HepG2 (cell line): Measurements from ENCODE around the gene PLEKHA8. TPM values are rescaled to one million over a fixed set of nuclear protein-coding genes. Genes with fewer than 3 reads are reported as not detected.

Source experiments
- ARID3A ChIP-seq: IDR thresholded peaks from 2 replicates; pipeline ENCODE4 v1.6.1; 2012; ENCODE audit warnings: low read depth, low read length, improper control_type of control experiment
- ETV6 ChIP-seq: sonication (generic); formaldehyde crosslinking; conservative IDR thresholded peaks from 2 replicates; pipeline ENCODE4 v1.4.0; 2020; ENCODE audit warnings: missing genetic modification reagents
- GABPB1 ChIP-seq: IDR thresholded peaks from 2 replicates; pipeline ENCODE4 v1.6.1; 2016; ENCODE audit warnings: mild to moderate bottlenecking, missing genetic modification reagents, moderate library complexity, missing compliant biosample characterization
- HBP1 ChIP-seq: IDR thresholded peaks from 2 replicates; pipeline ENCODE4 v1.6.1; 2016; ENCODE audit warnings: low read depth, control low read depth
- KMT2B ChIP-seq: IDR thresholded peaks from 2 replicates; pipeline ENCODE4 v1.6.1; 2016; ENCODE audit warnings: missing genetic modification reagents, missing compliant biosample characterization
- MBD4 ChIP-seq: IDR thresholded peaks from 2 replicates; pipeline ENCODE4 v1.6.1; 2012; ENCODE audit warnings: low read length, inconsistent platforms, borderline replicate concordance
- MEF2D ChIP-seq: sonication (generic); formaldehyde crosslinking; IDR thresholded peaks from 2 replicates; pipeline ENCODE4 v1.5.1; 2020; ENCODE audit warnings: mild to moderate bottlenecking, missing genetic modification reagents
- MTA3 ChIP-seq: sonication (generic); formaldehyde crosslinking; IDR thresholded peaks from 2 replicates; pipeline ENCODE4 v1.4.0; 2020; ENCODE audit warnings: missing genetic modification reagents
- MXD1 ChIP-seq: sonication (generic); formaldehyde crosslinking; IDR thresholded peaks from 2 replicates; pipeline ENCODE4 v1.4.0; 2020; ENCODE audit warnings: mild to moderate bottlenecking, missing genetic modification reagents
- NFE2L2 ChIP-seq: fragments of 150-350 bp; IDR thresholded peaks from 2 replicates; pipeline ENCODE4 v1.6.1; 2014; ENCODE audit warnings: low read length
- NR1H2 ChIP-seq: sonication (generic); formaldehyde crosslinking; IDR thresholded peaks from 2 replicates; pipeline ENCODE4 v1.8.1; 2022; ENCODE audit warnings: low read depth, missing genetic modification reagents, borderline replicate concordance
- NR2C2 ChIP-seq: sonication (generic); formaldehyde crosslinking; IDR thresholded peaks from 2 replicates; pipeline ENCODE4 v1.4.0; 2020; ENCODE audit warnings: missing genetic modification reagents, mild to moderate bottlenecking, moderate library complexity, borderline replicate concordance
- RFX5 ChIP-seq: IDR thresholded peaks from 2 replicates; pipeline ENCODE4 v1.6.1; 2011; ENCODE audit warnings: low read depth, low read length, improper control_type of control experiment
- RFXAP ChIP-seq: sonication (generic); formaldehyde crosslinking; IDR thresholded peaks from 2 replicates; pipeline ENCODE4 v1.4.0; 2020; ENCODE audit warnings: missing genetic modification reagents, borderline replicate concordance
- STAG1 ChIP-seq: sonication (generic); formaldehyde crosslinking; IDR thresholded peaks from 2 replicates; pipeline ENCODE4 v1.4.0; 2020; ENCODE audit warnings: missing genetic modification reagents
- ZHX1 ChIP-seq: sonication (generic); formaldehyde crosslinking; IDR thresholded peaks from 2 replicates; pipeline ENCODE4 v1.8.1; 2022; ENCODE audit warnings: low read depth, mild to moderate bottlenecking, missing genetic modification reagents
- ZNF496 ChIP-seq: sonication (generic); formaldehyde crosslinking; IDR thresholded peaks from 2 replicates; pipeline ENCODE4 v1.8.1; 2023; ENCODE audit warnings: mild to moderate bottlenecking, moderate library complexity, missing genetic modification reagents; ENCODE audit not compliant: insufficient replicate concordance
- ZNF703 ChIP-seq: sonication (generic); formaldehyde crosslinking; IDR thresholded peaks from 2 replicates; pipeline ENCODE4 v1.5.1; 2020; ENCODE audit warnings: missing genetic modification reagents, mild to moderate bottlenecking, moderate library complexity, borderline replicate concordance
- polyA plus RNA-seq, 8 experiments: library from polyadenylated mRNA; depleted of rRNA in 3 of 8; stranded (reverse) in 7 of 8; unstranded in 1 of 8; fragments of >200 nt; fragmentation: Illumina TruSeq in 4 of 8; extraction: Trizol in 4 of 8; gene quantifications; 2 replicates each; pipeline versions ENCODE4 v1.2.1 to v1.2.3, GENCODE V29; 2011 to 2016; ENCODE audit warnings: low read depth in 4 of 8, missing spikeins in 1 of 8, mixed read lengths in 1 of 8; ENCODE audit not compliant: insufficient read depth in 1 of 8
- total RNA-seq, 5 experiments: library from RNA; depleted of rRNA; stranded (reverse); fragments of >200 nt; fragmentation: Illumina TruSeq; extraction: Trizol; gene quantifications; 2 replicates each; pipeline ENCODE4 v1.2.3, GENCODE V29; 2016; ENCODE audit warnings: low read depth in 1 of 5
- TF ChIP-seq, protein P1 (sequence below): sonication (generic); formaldehyde crosslinking; IDR thresholded peaks from 2 replicates; pipeline ENCODE4 v1.5.0; 2020; ENCODE audit warnings: mild to moderate bottlenecking, missing genetic modification reagents
- TF ChIP-seq, protein P2 (sequence below): sonication (generic); formaldehyde crosslinking; IDR thresholded peaks from 2 replicates; pipeline ENCODE4 v1.8.1; 2023; ENCODE audit warnings: missing genetic modification reagents, mild to moderate bottlenecking, borderline replicate concordance
- TF ChIP-seq, protein P3 (sequence below): sonication (generic); formaldehyde crosslinking; IDR thresholded peaks from 2 replicates; pipeline ENCODE4 v1.4.0; 2020; ENCODE audit warnings: missing genetic modification reagents

The PLEKHA8 gene
- total and polyA plus RNA-seq, 2 of the 13 experiments (the other 11 are each of a cell fraction or from before 2014, with no cell fraction given), result 12.5 to 26.4 TPM

DNA sequence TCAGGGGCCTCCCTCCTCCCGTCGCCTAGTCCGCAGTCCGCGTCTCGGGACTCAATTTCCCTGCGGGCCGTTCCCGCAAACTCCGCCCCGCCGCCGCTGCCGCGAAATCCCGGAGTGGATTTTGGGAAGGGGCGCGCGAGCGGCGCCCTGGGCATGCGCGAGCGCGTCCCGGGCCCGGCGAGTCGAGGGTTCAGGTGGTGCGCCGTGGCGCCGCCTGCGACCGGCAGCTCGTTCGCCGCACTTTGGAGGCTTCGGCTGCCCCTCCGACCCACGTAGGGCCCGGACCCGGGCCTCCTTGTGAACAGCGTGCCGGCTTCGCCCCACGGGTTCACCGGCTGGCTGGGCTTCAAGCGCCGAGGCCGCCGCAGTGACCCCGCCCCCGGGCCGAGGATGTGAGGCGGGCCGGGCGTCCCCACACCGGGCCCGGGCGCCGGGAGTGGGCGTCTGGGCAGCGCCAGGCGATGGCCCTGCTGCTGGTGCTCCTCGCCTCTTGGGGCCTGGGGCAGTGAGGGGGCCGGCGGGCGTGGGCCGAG, at the start of gene PLEKHA8 (continued):
- TF ChIP-seq ZHX1, result no peak
- no peak for TF ChIP-seq ETV6 (CRISPR knock-in tag)
- peak; percentile 84; the same call in 1 of the 2 replicates for TF ChIP-seq RFXAP (CRISPR knock-in tag)
- TF ChIP-seq, protein P1, sequence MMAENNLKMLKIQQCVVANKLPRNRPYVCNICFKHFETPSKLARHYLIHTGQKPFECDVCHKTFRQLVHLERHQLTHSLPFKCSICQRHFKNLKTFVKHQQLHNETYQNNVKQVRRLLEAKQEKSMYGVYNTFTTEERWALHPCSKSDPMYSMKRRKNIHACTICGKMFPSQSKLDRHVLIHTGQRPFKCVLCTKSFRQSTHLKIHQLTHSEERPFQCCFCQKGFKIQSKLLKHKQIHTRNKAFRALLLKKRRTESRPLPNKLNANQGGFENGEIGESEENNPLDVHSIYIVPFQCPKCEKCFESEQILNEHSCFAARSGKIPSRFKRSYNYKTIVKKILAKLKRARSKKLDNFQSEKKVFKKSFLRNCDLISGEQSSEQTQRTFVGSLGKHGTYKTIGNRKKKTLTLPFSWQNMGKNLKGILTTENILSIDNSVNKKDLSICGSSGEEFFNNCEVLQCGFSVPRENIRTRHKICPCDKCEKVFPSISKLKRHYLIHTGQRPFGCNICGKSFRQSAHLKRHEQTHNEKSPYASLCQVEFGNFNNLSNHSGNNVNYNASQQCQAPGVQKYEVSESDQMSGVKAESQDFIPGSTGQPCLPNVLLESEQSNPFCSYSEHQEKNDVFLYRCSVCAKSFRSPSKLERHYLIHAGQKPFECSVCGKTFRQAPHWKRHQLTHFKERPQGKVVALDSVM (CRISPR knock-in tag), result no peak; the same call in 1 of the 2 replicates
- no peak for TF ChIP-seq RFX5
- no peak for TF ChIP-seq MTA3 (CRISPR knock-in tag)
- no peak for TF ChIP-seq MBD4
- TF ChIP-seq, protein P2, sequence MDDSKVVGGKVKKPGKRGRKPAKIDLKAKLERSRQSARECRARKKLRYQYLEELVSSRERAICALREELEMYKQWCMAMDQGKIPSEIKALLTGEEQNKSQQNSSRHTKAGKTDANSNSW (CRISPR knock-in tag), result no peak
- no peak for TF ChIP-seq HBP1 (CRISPR knock-in tag)
- TF ChIP-seq MEF2D (CRISPR knock-in tag), result no peak
- no peak for TF ChIP-seq STAG1 (CRISPR knock-in tag)
- TF ChIP-seq ZNF496 (CRISPR knock-in tag), result no peak
- peak; percentile 85 for TF ChIP-seq GABPB1
- peak; percentile 64 for TF ChIP-seq KMT2B
- no peak for TF ChIP-seq NFE2L2
- peak; percentile 58; the same call in 1 of the 2 replicates for TF ChIP-seq ARID3A
- TF ChIP-seq ZNF703 (CRISPR knock-in tag), result no peak
- TF ChIP-seq NR2C2 (CRISPR knock-in tag), result peak; percentile 29; the same call in 1 of the 2 replicates
- TF ChIP-seq NR1H2 (CRISPR knock-in tag), result no peak
- TF ChIP-seq, protein P3, sequence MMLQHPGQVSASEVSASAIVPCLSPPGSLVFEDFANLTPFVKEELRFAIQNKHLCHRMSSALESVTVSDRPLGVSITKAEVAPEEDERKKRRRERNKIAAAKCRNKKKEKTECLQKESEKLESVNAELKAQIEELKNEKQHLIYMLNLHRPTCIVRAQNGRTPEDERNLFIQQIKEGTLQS (CRISPR knock-in tag), result no peak
- TF ChIP-seq MXD1 (CRISPR knock-in tag), result 0 out of 2 replicates have a peak, but pooled peaks have one; percentile 62
